Measurements from ENCODE around the gene CLDN10.

DNA sequence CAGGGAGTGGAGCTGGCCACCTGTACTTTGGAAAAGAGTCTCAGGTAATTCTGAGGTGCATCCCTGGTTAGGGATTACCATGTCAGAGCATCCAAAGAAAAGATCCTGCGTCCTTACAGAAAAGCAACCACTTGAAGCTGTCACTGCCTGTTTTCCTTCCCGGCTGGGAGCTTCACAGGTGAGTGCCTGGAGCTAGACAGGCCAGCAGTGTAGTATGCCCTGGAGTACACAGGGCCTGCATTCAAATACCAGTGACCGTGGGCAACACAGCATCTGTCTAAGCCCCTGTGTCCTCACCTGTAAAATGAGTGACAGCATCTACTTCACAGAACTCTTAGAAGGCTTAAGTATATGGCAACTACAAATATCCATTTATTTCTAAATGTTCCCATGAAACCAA is 63.0 kb downstream of the CLDN10 start:
- TF ChIP-seq CTCF (IDR thresholded peaks at IDR 0.05), result no peak
- TF ChIP-seq EZH2 (IDR thresholded peaks at IDR 0.05; ENCODE audit: borderline replicate concordance, insufficient read depth, low read depth, low read length, poor library complexity, severe bottlenecking), result no peak

Data from B cell (primary cell).